Measurements from ENCODE around the gene HOXA7. TPM values are rescaled to one million over a fixed set of nuclear protein-coding genes. Genes with fewer than 3 reads are reported as not detected.

Gene HOXA7
- total and polyA plus RNA-seq, 9 donors = 0.23 to 4.5 (median 0.75) TPM

GRCh38 chr7:27164367-27165088 lies 8.1 kb upstream of the HOXA7 start:
- peaks cover 2% of the 10 kb centered on the region for H3K4me1 ChIP-seq (ENCODE audit: insufficient read depth)
- H3K27me3 ChIP-seq = peaks cover 11% of the 10 kb centered on the region
- H3K36me3 ChIP-seq = no peaks in the 10 kb centered on the region
- intact Hi-C loops (cut with DNase I) = loop anchor here (5.0 to 10.0 kb wide), 5 partner anchors 790 to 1280 kb away; no protein-coding TSS in a partner anchor
- no peaks in the 10 kb centered on the region for H3K9me3 ChIP-seq
- no peak for DNase-seq
- 8 to 14% (median 8%) methylated on average over 44 to 47 of the region's 47 CpGs for WGBS, 3 donors
- TF ChIP-seq CTCF (IDR thresholded peaks at IDR 0.05) (no peak), POLR2A (IDR thresholded peaks at IDR 0.05) (no peak), EP300 (IDR thresholded peaks at IDR 0.05) (no peak)
- H3K4me3 ChIP-seq = peak overlapping the region; percentile 53
- no peak overlapping the region for H3K27ac ChIP-seq

GRCh38 chr7:27164045-27164366 lies 7.5 kb upstream of the HOXA7 start:
- Histone ChIP-seq H3K36me3 (no peaks in the 10 kb centered on the region), H3K4me3 (peak overlapping the region; percentile 53), H3K9me3 (no peaks in the 10 kb centered on the region), H3K27me3 (peaks cover 11% of the 10 kb centered on the region), H3K4me1 (ENCODE audit: insufficient read depth) (peaks cover 2% of the 10 kb centered on the region), H3K27ac (no peak overlapping the region)
- no peak for TF ChIP-seq POLR2A (IDR thresholded peaks at IDR 0.05)
- TF ChIP-seq CTCF (IDR thresholded peaks at IDR 0.05) = no peak
- TF ChIP-seq EP300 (IDR thresholded peaks at IDR 0.05) = no peak
- intact Hi-C loops (cut with DNase I) = loop anchor here in 3 of 4 donors (5.0 to 10.0 kb wide), 4 partner anchors 789 to 1279 kb away; no protein-coding TSS in a partner anchor
- no peak for DNase-seq
- WGBS, 3 donors = 49 to 59% (median 54%) methylated on average over 12 of the region's 12 CpGs

- intact Hi-C loops (cut with DNase I) = loop anchor here in 3 of 4 donors (5.0 to 10.0 kb wide), 4 partner anchors 789 to 1279 kb away; no protein-coding TSS in a partner anchor
- Histone ChIP-seq H3K9me3 (no peaks in the 10 kb centered on the region), H3K4me3 (peak overlapping the region; percentile 53), H3K4me1 (ENCODE audit: insufficient read depth) (peaks cover 2% of the 10 kb centered on the region), H3K27me3 (peaks cover 11% of the 10 kb centered on the region), H3K27ac (no peak overlapping the region), H3K36me3 (no peaks in the 10 kb centered on the region)
- 72 to 82% (median 81%) methylated on average over 24 of the region's 24 CpGs for WGBS, 3 donors
- DNase-seq = peak in 2 of 5 donors; percentile 8 to 23
- no peak for TF ChIP-seq POLR2A (IDR thresholded peaks at IDR 0.05)
- no peak for TF ChIP-seq CTCF (IDR thresholded peaks at IDR 0.05)
- no peak for TF ChIP-seq EP300 (IDR thresholded peaks at IDR 0.05)
These were observed 7.0 kb upstream of the HOXA7 start for GRCh38 chr7:27163288-27164044.

GRCh38 chr7:27162561-27163287 lies 6.2 kb upstream of the HOXA7 start:
- intact Hi-C loops (cut with DNase I) = loop anchor here in 3 of 4 donors (5.0 to 10.0 kb wide), 4 partner anchors 788 to 1278 kb away; no protein-coding TSS in a partner anchor
- peaks cover 2% of the 10 kb centered on the region for H3K4me1 ChIP-seq (ENCODE audit: insufficient read depth)

More at GRCh38 chr7:27162561-27163287, 6.2 kb upstream of the HOXA7 start:
- DNase-seq = no peak
- Histone ChIP-seq H3K27me3 (peaks cover 9% of the 10 kb centered on the region), H3K4me3 (peak overlapping the region; percentile 53), H3K36me3 (no peaks in the 10 kb centered on the region), H3K9me3 (no peaks in the 10 kb centered on the region), H3K27ac (no peak overlapping the region)
- no peak for TF ChIP-seq POLR2A (IDR thresholded peaks at IDR 0.05)
- no peak for TF ChIP-seq CTCF (IDR thresholded peaks at IDR 0.05)
- TF ChIP-seq EP300 (IDR thresholded peaks at IDR 0.05) = no peak
- 84 to 90% (median 88%) methylated on average over 7 of the region's 7 CpGs for WGBS, 3 donors

All from ovary (tissue), 9 donors.